Bronchial epithelial cell (primary cell): ENCODE data around the gene SHROOM3. TPM values are rescaled to one million over a fixed set of nuclear protein-coding genes. Genes with fewer than 3 reads are reported as not detected.

ENCODE experiments used
- DNase-seq: peaks from one replicate; pipeline ENCODE4 v3.0.0-alpha.2; 2010; ENCODE audit warnings: low read depth
- FAIRE-seq: peaks from 2 replicates; lab custom pipeline; 2011; peaks lifted over from hg19 to GRCh38; lab: Jason Lieb, UNC
- H3K27me3 ChIP-seq: 2 replicates; pipeline ENCODE4 v1.5.1; 2011; ENCODE audit warnings: low read length; ENCODE audit not compliant: control insufficient read depth, insufficient read depth
- H3K36me3 ChIP-seq: 2 replicates; pipeline ENCODE4 v1.5.1; 2011; ENCODE audit warnings: low read length; ENCODE audit not compliant: control insufficient read depth, insufficient read depth
- H3K4me3 ChIP-seq: 2 replicates; pipeline ENCODE4 v1.5.1; 2011; ENCODE audit warnings: mild to moderate bottlenecking, low read depth, low read length, control low read depth
- total RNA-seq: library from RNA; depleted of rRNA; stranded (reverse); fragments of >200 nt; gene quantifications from 2 replicates; pipeline ENCODE4 v1.2.1, GENCODE V29; 2014
- TF ChIP-seq, protein P1 (sequence below): IDR thresholded peaks from 2 replicates; pipeline ENCODE4 v1.5.1; 2011; ENCODE audit warnings: mild to moderate bottlenecking, moderate library complexity, low read length, control low read depth, inconsistent platforms; ENCODE audit not compliant: insufficient read depth, severe bottlenecking

The SHROOM3 gene
- total RNA-seq, 1 donor from 2014 or later, result 6.3 TPM

DNA sequence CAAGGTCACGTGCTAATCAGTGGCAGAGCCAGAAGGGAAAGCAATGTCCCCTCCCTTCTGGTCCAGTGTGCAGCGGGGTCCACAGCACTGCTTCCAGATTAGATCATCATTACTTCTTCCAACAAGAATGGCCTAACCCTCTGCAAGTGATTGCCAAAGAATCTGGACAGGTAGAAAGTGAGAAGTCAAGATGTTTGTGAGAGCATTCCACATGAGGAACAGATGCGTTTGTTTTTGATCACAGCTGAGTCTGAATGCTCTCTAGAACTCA is 147.7 kb downstream of the SHROOM3 start:
- no peak for DNase-seq
- peak; percentile 84 for FAIRE-seq

DNA sequence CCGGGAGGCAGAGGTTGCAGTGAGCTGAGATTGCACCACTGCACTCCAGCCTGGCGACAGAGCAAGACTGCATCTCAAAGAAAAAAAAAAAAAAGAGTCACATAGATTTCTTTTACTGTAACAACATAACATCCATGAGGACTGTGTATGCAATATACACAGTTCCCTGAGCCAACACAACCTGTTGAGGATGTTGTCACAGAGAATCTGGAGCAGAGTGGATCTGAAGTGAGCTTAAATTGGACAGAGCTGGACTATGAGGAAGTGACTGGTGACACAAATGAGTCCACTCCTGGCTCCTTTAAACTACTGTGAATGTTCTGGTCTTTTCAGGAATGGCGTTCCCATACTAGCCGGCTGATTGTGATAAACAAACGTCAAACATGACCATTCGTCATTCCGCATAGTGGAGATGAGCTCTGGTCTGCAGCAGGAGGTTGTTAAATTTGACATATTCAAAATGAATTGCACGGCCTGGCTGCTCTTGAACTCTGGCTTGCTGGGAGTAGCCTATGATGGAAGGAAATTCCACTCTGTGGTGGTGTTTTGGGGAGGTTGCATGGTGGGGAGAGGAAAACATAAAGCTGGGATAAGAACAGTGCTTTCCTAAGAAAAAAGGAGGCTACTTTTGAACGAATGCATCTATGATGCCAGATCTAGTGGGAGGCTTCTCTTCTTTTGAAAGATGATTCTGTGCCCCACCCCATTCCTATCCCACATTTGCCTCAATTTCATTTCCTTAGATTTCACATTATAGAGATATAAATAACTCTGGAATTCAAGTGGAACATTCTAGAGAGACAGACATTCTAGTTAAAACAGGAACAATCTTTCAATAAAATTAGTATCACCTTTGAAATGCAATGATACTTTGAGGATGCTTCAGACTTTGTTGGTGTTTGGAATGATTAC is 149.5 kb downstream of the SHROOM3 start:
- H3K36me3 ChIP-seq, result no peaks in the 10 kb centered on the region
- TF ChIP-seq, protein P1, sequence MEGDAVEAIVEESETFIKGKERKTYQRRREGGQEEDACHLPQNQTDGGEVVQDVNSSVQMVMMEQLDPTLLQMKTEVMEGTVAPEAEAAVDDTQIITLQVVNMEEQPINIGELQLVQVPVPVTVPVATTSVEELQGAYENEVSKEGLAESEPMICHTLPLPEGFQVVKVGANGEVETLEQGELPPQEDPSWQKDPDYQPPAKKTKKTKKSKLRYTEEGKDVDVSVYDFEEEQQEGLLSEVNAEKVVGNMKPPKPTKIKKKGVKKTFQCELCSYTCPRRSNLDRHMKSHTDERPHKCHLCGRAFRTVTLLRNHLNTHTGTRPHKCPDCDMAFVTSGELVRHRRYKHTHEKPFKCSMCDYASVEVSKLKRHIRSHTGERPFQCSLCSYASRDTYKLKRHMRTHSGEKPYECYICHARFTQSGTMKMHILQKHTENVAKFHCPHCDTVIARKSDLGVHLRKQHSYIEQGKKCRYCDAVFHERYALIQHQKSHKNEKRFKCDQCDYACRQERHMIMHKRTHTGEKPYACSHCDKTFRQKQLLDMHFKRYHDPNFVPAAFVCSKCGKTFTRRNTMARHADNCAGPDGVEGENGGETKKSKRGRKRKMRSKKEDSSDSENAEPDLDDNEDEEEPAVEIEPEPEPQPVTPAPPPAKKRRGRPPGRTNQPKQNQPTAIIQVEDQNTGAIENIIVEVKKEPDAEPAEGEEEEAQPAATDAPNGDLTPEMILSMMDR, result no peak
- FAIRE-seq (peak; percentile 47), DNase-seq (no peak)
- no peaks in the 10 kb centered on the region for H3K27me3 ChIP-seq
- no peak overlapping the region for H3K4me3 ChIP-seq

More for the DNA sequence above, 147.7 kb downstream of the SHROOM3 start:
- Histone ChIP-seq H3K27me3 (no peaks in the 10 kb centered on the region), H3K4me3 (no peak overlapping the region), H3K36me3 (no peaks in the 10 kb centered on the region)
- TF ChIP-seq, protein P1, result no peak

DNA sequence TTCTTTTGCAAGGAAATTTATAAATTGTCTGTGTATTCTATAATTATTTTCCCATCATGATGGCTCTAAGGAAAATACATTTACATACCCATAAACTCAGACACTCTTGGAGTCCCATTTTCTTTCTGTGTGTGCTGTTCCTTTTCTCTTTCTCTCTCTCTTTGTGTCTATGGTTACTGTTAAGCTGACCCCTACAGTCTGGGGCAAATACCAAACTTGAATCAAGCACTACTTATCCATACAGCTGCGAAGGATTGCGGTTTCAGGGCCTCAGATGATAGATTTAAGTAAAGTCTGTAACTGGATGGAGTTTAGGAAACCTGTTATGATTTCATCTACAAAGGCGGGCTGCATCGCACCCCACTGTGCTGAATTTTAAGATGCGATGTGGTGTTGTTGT is 150.2 kb downstream of the SHROOM3 start:
- Histone ChIP-seq H3K27me3 (no peaks in the 10 kb centered on the region), H3K4me3 (no peak overlapping the region), H3K36me3 (no peaks in the 10 kb centered on the region)
- no peak for DNase-seq
- FAIRE-seq, result no peak
- TF ChIP-seq, protein P1, result no peak

DNA sequence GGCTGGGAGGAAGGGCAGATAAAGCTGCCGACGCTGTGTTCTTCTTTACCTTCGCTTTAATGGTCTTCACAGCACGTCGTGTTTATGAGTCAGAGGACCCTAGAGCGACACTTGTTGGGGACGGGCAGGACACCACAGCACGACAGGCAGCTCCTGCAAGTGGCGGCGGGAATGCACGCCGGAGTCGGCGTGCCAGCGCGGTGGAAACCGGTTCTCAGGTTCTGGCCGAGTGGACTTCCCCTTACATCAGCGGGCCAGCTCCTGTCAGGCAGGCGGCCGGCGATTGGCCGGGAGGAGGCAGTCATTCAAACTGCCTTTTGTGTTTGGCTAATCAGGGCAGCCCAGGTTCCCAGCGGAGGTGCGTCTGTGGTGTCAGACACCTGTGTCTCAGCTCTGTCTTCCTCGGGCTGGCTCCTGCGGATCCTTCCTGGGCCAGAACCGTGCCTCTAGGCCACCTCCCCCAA is 150.9 kb downstream of the SHROOM3 start:
- H3K36me3 ChIP-seq, result no peaks in the 10 kb centered on the region
- peak overlapping the region; percentile 47 for H3K4me3 ChIP-seq
- TF ChIP-seq, protein P1, result peak; percentile 44
- no peaks in the 10 kb centered on the region for H3K27me3 ChIP-seq
- DNase-seq (peak; percentile 83), FAIRE-seq (no peak)

DNA sequence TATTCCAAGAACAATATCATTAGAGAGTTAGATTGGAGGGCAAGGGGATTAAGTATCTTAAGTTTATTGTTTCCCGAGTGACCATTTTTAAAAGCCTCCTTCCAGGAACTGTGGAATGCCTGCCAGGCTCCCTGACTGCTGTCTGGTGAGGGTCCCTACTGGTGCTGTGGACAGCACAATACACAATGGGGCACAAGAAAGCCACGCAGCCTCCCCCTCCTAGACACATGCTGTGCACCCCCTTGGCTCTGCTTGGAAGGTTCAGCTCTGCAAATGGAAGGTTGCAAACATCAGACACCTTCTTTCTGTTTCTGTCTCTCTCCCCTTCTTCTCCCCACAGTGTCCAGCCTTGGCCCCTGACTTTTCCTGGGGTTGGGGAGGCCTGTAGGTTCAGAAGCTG is 153.2 kb downstream of the SHROOM3 start:
- TF ChIP-seq, protein P1, result no peak
- no peaks in the 10 kb centered on the region for H3K27me3 ChIP-seq
- no peak for DNase-seq
- FAIRE-seq, result no peak
- no peak overlapping the region for H3K4me3 ChIP-seq
- H3K36me3 ChIP-seq, result no peaks in the 10 kb centered on the region
